ENCODE measurements around the gene NYNRIN.

- TF ChIP-seq CTCF (IDR thresholded peaks at IDR 0.05) (no peak), PREB (CRISPR knock-in tag; IDR thresholded peaks at IDR 0.05; ENCODE audit: borderline replicate concordance) (no peak), CREB1 (CRISPR knock-in tag; IDR thresholded peaks at IDR 0.05) (no peak), MAX (CRISPR knock-in tag; IDR thresholded peaks at IDR 0.05) (no peak), ZNF138 (CRISPR knock-in tag; conservative IDR thresholded peaks at IDR 0.05) (no peak), CBFB (CRISPR knock-in tag; IDR thresholded peaks at IDR 0.05; ENCODE audit: low read depth) (no peak), NR2C2 (CRISPR knock-in tag; IDR thresholded peaks at IDR 0.05) (no peak), NR3C1 (CRISPR knock-in tag; conservative IDR thresholded peaks at IDR 0.05; ENCODE audit: low read depth) (no peak), MXD4 (CRISPR knock-in tag; IDR thresholded peaks at IDR 0.05; ENCODE audit: borderline replicate concordance) (no peak), STAT6 (CRISPR knock-in tag; conservative IDR thresholded peaks at IDR 0.05; ENCODE audit: low read depth) (no peak), E2F4 (CRISPR knock-in tag; IDR thresholded peaks at IDR 0.05; ENCODE audit: borderline replicate concordance, low read depth) (no peak)
These were observed 6.0 kb downstream of the NYNRIN start for GRCh38 chr14:24404814-24405213.

All from WTC11 (cell line).